Sigmoid colon (tissue), 7 donors: ENCODE results near the gene SRRM3. TPM values are rescaled to one million over a fixed set of nuclear protein-coding genes. Genes with fewer than 3 reads are reported as not detected.

Experiments used
- DNase-seq: peaks from one replicate; pipeline ENCODE4 v3.0.0-alpha.2; 2019
- H3K27ac ChIP-seq, 4 donors: fragments of 200-600 bp; sonication (generic); one replicate each; pipeline ENCODE4 v1.5.1; 2016 to 2019; ENCODE audit warnings: mild to moderate bottlenecking in 1 of 4
- H3K27me3 ChIP-seq, 3 donors: fragments of 200-600 bp; sonication (generic); one replicate each; pipeline ENCODE4 v1.5.1; 2019; ENCODE audit warnings: mild to moderate bottlenecking in 1 of 3
- H3K36me3 ChIP-seq, 4 donors: fragments of 200-600 bp; sonication (generic); one replicate each; pipeline ENCODE4 v1.5.1; 2016 to 2019
- H3K4me1 ChIP-seq, 4 donors: fragments of 200-600 bp; sonication (generic); one replicate each; pipeline ENCODE4 v1.5.1; 2017 to 2019
- H3K4me3 ChIP-seq, 4 donors: fragments of 200-600 bp; sonication (generic); one replicate each; pipeline ENCODE4 v1.5.1; 2017 to 2019; ENCODE audit warnings: mild to moderate bottlenecking in 2 of 4, moderate library complexity in 1 of 4
- H3K9me3 ChIP-seq, 4 donors: fragments of 200-600 bp in 3 of 4; sonication (generic) in 3 of 4; one replicate each; pipeline versions ENCODE4 v1.5.1 to v1.6.1; 2013 to 2019
- EP300 ChIP-seq, 4 donors: sonication (generic); formaldehyde crosslinking; IDR thresholded peaks; one replicate each; pipeline ENCODE4 v1.6.1; 2017; ENCODE audit warnings: antibody characterized with exemption in 4 of 4
- POLR2A ChIP-seq, 2 donors: fragments of 450-650 bp; IDR thresholded peaks; one replicate each; pipeline ENCODE4 v1.6.1; 2016; ENCODE audit warnings: antibody characterized with exemption in 2 of 2, mild to moderate bottlenecking in 2 of 2, moderate library complexity in 2 of 2
- POLR2AphosphoS5 ChIP-seq, 4 donors: sonication (generic); formaldehyde crosslinking; IDR thresholded peaks; one replicate each; pipeline ENCODE4 v1.6.1; 2017; ENCODE audit warnings: antibody characterized with exemption in 4 of 4
- WGBS, 2 donors: extraction: QIAGEN DNeasy Blood & Tissue Kit; methylation state at CpG; one replicate each; pipeline ENCODE4 v1.1.7; 2013; 5-methylcytosine and 5-hydroxymethylcytosine counted together
- intact Hi-C: fragments of 100-400 bp; cut with DNase I; formaldehyde crosslinking; loops from one replicate; pipeline ENCODE4 v1.15.1; 2023
- polyA plus RNA-seq, 3 donors: library from polyadenylated mRNA; stranded (reverse); fragments of 200-250 nt; gene quantifications; one replicate each; pipeline ENCODE4 v1.2.3, GENCODE V29; 2013
- total RNA-seq, 4 donors: library from RNA; depleted of rRNA; stranded (reverse); fragments of >200 nt; gene quantifications; one replicate each; pipeline ENCODE4 v1.1.0, GENCODE V29; 2016
- TF ChIP-seq, protein P1 (sequence below), 4 experiments: fragments of 450-650 bp in 3 of 4; fragments of 200-600 bp in 1 of 4; IDR thresholded peaks; one replicate each; pipeline ENCODE4 v1.5.1; 2016 to 2019; ENCODE audit warnings: antibody characterized with exemption in 4 of 4, mild to moderate bottlenecking in 3 of 4, moderate library complexity in 2 of 4
- donor health status: healthy with polysubstance abuse.
- donor health status: Bipolar disorder and iron deficiency.
- donor health status: healthy.

The SRRM3 gene
- total and polyA plus RNA-seq, 7 donors: 1.4 to 16.1 (median 2.2) TPM

DNA sequence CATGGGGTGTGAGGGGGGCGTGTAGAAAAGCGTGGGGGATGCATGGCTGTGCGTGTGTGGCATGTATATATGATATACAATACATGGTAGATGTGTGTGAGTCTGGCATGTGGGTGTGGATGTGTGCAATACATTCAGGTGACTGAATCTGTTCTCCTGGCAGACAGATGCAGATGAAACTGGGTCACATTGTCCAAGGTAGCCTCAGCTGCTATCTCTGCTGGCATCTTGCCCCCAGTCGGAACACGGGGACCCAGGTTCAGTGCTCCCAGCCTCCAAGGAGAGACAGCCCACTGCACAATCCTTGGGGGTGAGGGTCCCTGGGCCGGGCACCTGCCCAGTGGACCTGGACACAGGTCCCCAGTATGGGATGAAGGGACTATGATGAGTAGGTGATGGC, 12.4 kb upstream of the SRRM3 start:
- no peaks in the 10 kb centered on the region for H3K36me3 ChIP-seq
- H3K4me3 ChIP-seq: no peak overlapping the region
- DNase-seq: no peak
- no peaks in the 10 kb centered on the region for H3K4me1 ChIP-seq
- TF ChIP-seq EP300 (IDR thresholded peaks at IDR 0.05) (no peak), POLR2A (IDR thresholded peaks at IDR 0.05) (no peak), POLR2AphosphoS5 (IDR thresholded peaks at IDR 0.05) (no peak)
- TF ChIP-seq, protein P1, sequence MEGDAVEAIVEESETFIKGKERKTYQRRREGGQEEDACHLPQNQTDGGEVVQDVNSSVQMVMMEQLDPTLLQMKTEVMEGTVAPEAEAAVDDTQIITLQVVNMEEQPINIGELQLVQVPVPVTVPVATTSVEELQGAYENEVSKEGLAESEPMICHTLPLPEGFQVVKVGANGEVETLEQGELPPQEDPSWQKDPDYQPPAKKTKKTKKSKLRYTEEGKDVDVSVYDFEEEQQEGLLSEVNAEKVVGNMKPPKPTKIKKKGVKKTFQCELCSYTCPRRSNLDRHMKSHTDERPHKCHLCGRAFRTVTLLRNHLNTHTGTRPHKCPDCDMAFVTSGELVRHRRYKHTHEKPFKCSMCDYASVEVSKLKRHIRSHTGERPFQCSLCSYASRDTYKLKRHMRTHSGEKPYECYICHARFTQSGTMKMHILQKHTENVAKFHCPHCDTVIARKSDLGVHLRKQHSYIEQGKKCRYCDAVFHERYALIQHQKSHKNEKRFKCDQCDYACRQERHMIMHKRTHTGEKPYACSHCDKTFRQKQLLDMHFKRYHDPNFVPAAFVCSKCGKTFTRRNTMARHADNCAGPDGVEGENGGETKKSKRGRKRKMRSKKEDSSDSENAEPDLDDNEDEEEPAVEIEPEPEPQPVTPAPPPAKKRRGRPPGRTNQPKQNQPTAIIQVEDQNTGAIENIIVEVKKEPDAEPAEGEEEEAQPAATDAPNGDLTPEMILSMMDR (IDR thresholded peaks at IDR 0.05): no peak
- intact Hi-C loops: no loop called here
- WGBS, 2 donors: 60 to 81% methylated on average over 6 of the region's 6 CpGs
- H3K9me3 ChIP-seq: peaks cover 0 to 3% (median 0%) of the 10 kb centered on the region in 4 donors
- H3K27ac ChIP-seq: no peak overlapping the region
- peaks cover 0 to 14% (median 3%) of the 10 kb centered on the region in 3 donors for H3K27me3 ChIP-seq

DNA sequence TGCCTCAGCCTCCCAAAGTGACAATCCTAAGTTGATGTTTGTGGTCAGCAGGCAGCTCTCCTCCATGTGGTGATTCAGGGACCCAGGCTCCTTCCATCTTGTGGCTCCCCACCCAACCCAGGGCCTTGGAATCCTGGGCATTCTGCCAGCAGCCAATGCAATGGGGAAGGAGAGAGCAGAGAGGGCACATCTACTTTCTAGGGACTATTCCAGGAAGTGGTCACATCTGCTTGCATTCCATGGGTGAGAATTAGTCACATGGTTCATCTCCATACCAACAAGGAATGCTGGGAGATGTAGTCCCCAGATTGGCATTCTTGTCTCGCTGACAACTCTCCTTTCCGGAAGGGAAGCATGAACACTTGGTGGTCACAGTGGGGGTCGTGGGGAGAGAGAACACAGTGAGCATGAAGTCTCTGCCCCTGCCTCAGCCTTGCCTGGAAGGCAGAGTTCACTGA, 9.9 kb upstream of the SRRM3 start:
- H3K9me3 ChIP-seq: peaks cover 0 to 3% (median 0%) of the 10 kb centered on the region in 4 donors
- no peak overlapping the region for H3K4me3 ChIP-seq
- TF ChIP-seq EP300 (IDR thresholded peaks at IDR 0.05) (no peak), POLR2A (IDR thresholded peaks at IDR 0.05) (no peak), POLR2AphosphoS5 (IDR thresholded peaks at IDR 0.05) (no peak)
- TF ChIP-seq, protein P1 (IDR thresholded peaks at IDR 0.05): no peak
- intact Hi-C loops: no loop called here
- H3K36me3 ChIP-seq: no peaks in the 10 kb centered on the region
- peaks cover 0 to 22% (median 3%) of the 10 kb centered on the region in 3 donors for H3K27me3 ChIP-seq
- H3K4me1 ChIP-seq: no peaks in the 10 kb centered on the region
- H3K27ac ChIP-seq: no peak overlapping the region
- DNase-seq: no peak
- 38 to 51% methylated on average over 3 of the region's 3 CpGs for WGBS, 2 donors

- TF ChIP-seq EP300 (IDR thresholded peaks at IDR 0.05) (no peak), POLR2A (IDR thresholded peaks at IDR 0.05) (no peak), POLR2AphosphoS5 (IDR thresholded peaks at IDR 0.05) (no peak)
- TF ChIP-seq, protein P1 (IDR thresholded peaks at IDR 0.05): no peak
- no peak overlapping the region for H3K27ac ChIP-seq
- H3K27me3 ChIP-seq: peaks cover 0 to 26% (median 3%) of the 10 kb centered on the region in 3 donors
- peaks cover 0 to 3% (median 0%) of the 10 kb centered on the region in 4 donors for H3K9me3 ChIP-seq
- no peaks in the 10 kb centered on the region for H3K36me3 ChIP-seq
- DNase-seq: no peak
- intact Hi-C loops: no loop called here
- no peaks in the 10 kb centered on the region for H3K4me1 ChIP-seq
- no peak overlapping the region for H3K4me3 ChIP-seq
- 64 to 65% methylated on average over 4 of the region's 4 CpGs for WGBS, 2 donors
Measured at GRCh38 chr7:76193466-76193865, 8.2 kb upstream of the SRRM3 start.

DNA sequence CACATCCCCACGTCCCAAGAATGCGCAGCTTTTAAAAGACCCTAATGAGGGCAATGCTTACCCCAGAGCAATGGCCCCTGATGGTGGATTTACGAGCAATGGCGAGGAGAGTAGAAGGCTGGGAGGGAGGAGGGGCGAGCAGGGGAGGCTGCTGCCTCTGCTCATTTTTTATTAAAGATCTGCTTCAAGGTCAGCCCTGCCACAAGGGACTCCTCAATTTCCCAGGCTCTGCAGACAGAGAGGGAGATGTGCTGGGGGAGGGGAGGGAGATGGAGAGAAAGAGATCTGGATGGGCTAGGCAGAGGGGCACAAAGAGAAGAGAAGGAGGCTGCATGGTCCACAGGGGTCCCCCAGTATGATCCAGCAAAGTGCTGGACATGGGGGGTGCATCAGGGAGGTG, 7.8 kb upstream of the SRRM3 start:
- Histone ChIP-seq H3K27me3 (peaks cover 0 to 26% (median 3%) of the 10 kb centered on the region in 3 donors), H3K36me3 (no peaks in the 10 kb centered on the region), H3K27ac (no peak overlapping the region), H3K9me3 (peaks cover 0 to 3% (median 0%) of the 10 kb centered on the region in 4 donors), H3K4me1 (no peaks in the 10 kb centered on the region), H3K4me3 (no peak overlapping the region)
- TF ChIP-seq EP300 (IDR thresholded peaks at IDR 0.05) (no peak), POLR2A (IDR thresholded peaks at IDR 0.05) (no peak), POLR2AphosphoS5 (IDR thresholded peaks at IDR 0.05) (no peak)
- TF ChIP-seq, protein P1 (IDR thresholded peaks at IDR 0.05): no peak
- intact Hi-C loops: no loop called here
- no peak for DNase-seq
- WGBS, 2 donors: 26 to 41% methylated on average over 5 of the region's 5 CpGs

DNA sequence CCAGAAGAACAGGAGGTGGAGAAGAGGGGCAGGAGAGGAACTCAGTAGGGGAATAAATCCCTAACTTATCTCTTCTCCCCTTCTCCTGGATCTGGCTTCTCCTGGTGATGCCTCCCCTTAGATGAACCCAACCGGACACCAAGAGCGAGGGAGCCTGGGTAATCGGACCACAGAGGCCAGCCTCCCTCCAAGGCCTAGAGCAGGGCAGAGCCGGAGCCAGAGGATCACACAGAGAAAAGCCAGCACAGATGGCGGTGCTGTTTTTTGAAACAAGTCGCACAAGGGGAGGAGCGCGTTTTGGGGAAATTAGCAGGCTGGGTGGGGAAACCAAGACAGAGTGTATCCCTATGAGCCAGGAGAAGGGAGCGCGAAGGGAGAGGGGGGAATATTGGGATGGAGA, 4.9 kb upstream of the SRRM3 start:
- H3K4me1 ChIP-seq: peaks cover 0 to 6% (median 3%) of the 10 kb centered on the region in 4 donors
- no peaks in the 10 kb centered on the region for H3K36me3 ChIP-seq
- TF ChIP-seq, protein P1 (IDR thresholded peaks at IDR 0.05): no peak
- TF ChIP-seq POLR2A (IDR thresholded peaks at IDR 0.05) (no peak), EP300 (IDR thresholded peaks at IDR 0.05) (no peak), POLR2AphosphoS5 (IDR thresholded peaks at IDR 0.05) (no peak)
- WGBS, 2 donors: 91 to 95% methylated on average over 10 of the region's 10 CpGs
- no peak overlapping the region for H3K27ac ChIP-seq
- no peak for DNase-seq
- intact Hi-C loops: no loop called here
- peaks cover 0 to 47% (median 17%) of the 10 kb centered on the region in 3 donors for H3K27me3 ChIP-seq
- H3K4me3 ChIP-seq: no peak overlapping the region
- peaks cover 0 to 1% (median 0%) of the 10 kb centered on the region in 4 donors for H3K9me3 ChIP-seq
